Stimulated activated CD4-positive, alpha-beta T cell treated with anti-CD3 and anti-CD28 coated beads, TNF-alpha, amount 100 ng/mL, for 4 hours (primary cell): ENCODE results near the gene OSBPL10.

Experiments
- DNase-seq, 3 experiments: peaks; one replicate each; pipeline ENCODE4 v3.0.0-alpha.2; 2020; ENCODE audit warnings: low read depth in 3 of 3

OSBPL10 gene

GRCh38 chr3:31615071-31615875, 365.8 kb downstream of the OSBPL10 start:
- no peak for DNase-seq

DNA sequence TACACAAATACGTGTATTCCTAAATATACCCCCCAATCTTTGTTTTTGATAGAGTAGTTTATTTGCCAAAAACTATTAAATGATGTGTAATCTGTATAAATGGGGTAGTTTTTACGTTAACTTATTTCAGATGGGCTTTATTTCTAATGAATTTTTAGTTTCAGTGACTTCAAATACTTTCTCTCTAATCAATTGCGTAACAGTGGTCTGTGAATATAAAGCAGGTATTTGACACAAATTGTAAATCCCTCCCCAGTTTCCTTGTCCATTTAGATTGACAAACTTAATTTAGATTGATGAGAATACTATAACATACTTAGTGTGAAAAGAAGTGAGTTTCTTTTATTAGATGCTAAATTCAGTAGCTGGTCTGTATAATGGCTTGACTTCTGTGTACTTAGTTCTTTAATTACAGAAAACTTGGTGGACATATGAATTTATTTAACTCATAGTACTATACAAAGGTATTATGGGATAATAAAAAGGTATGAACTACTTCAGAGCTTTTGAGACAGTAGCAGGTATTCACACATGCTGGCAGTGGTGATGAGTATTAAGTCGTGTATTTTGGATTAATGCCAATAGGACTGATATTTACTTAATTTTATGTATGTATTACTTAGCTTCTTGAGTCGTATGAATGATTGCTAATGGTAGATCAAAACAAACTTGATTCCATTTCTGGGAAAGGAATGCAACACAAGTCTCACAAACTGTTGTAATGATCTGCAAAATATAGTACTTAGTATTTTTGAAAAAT, 366.7 kb downstream of the OSBPL10 start:
- DNase-seq: no peak

- DNase-seq: no peak
Measured at GRCh38 chr3:31613654-31614053, 367.4 kb downstream of the OSBPL10 start.

DNA sequence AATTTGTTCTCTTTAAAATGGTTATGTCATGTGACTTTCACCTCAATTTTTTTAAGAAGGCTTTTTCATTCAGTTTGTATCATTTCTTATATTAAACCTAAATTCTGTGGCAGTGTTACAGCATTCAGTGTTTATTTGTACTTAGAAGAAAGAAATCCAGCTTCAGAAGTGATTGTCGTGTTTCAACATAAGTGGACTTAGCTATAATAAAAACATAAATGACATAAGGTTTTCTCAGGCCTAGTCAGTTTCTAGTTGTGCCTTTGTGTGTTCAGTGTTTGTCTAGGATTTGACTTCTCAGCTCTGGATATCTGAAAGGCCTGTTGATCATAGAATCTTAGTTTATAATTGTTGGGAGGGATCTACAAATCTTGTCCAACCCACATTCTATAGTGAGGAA, 367.9 kb downstream of the OSBPL10 start:
- no peak for DNase-seq
